HUES64 (cell line): ENCODE results near the gene UBL5.
"Not testable (repeated sequence)": the region's sequence is repeated elsewhere in the genome, so short reads cannot be mapped to it uniquely, and the experiment has no call there.

Source experiments
- H3K27ac ChIP-seq: 2 replicates; pipeline ENCODE4 v1.7.0; 2013; ENCODE audit warnings: low read depth, low read length, inconsistent platforms
- H3K27me3 ChIP-seq: 2 replicates; pipeline ENCODE4 v1.6.1; 2013; ENCODE audit warnings: mild to moderate bottlenecking, low read length; ENCODE audit not compliant: insufficient read depth
- H3K36me3 ChIP-seq: 2 replicates; pipeline ENCODE4 v1.6.1; 2013; ENCODE audit warnings: mild to moderate bottlenecking, low read length; ENCODE audit not compliant: insufficient read depth
- H3K4me1 ChIP-seq: 2 replicates; pipeline ENCODE4 v1.6.1; 2013; ENCODE audit warnings: mild to moderate bottlenecking, low read length, moderate library complexity; ENCODE audit not compliant: insufficient read depth
- H3K4me3 ChIP-seq: 2 replicates; pipeline ENCODE4 v1.5.1; 2013; ENCODE audit warnings: mild to moderate bottlenecking, low read length, moderate library complexity
- H3K9ac ChIP-seq: 2 replicates; pipeline ENCODE4 v1.6.1; 2013; ENCODE audit warnings: mild to moderate bottlenecking, low read depth, low read length
- H3K9me3 ChIP-seq: 2 replicates; pipeline ENCODE4 v1.6.1; 2013; ENCODE audit warnings: low read depth, low read length; ENCODE audit not compliant: insufficient read depth
- WGBS: fragments of 150-250, 120-280 bp; methylation state at CpG from one replicate; pipeline ENCODE4 v1.1.7; 2013; ENCODE audit warnings: missing lambda C conversion rate; 5-methylcytosine and 5-hydroxymethylcytosine counted together

UBL5 gene

DNA sequence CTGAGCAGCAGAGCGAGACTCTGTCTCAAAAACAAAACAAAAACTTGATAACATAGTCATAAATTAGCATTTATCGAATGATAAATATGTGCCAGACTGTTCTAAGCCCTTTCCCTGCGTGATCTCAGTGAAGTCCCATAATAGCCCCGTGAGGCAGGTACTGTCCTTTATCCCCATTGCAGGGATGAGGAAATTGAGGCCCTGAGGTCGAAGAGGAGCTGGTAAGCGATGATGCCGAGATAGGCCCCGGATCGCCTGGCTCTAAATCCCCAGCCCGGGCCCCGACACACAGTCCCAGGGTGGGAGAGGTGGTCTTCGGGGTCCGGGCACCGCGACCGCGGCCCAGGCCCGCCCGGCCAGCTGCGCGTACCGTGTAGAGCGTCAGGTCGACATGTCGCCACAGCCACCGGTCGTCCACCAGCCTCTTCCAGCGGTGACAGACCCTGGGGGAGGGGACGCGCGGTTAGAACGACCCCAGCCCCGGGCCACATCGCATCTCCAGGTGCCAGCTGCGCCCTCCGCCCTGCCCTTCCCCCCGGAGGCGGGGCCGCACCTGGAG is 9.5 kb upstream of the UBL5 start:
- Histone ChIP-seq H3K27ac (peak overlapping the region; percentile 86), H3K36me3 (peaks cover 12% of the 10 kb centered on the region; the same call in 1 of the 2 replicates), H3K27me3 (no peaks in the 10 kb centered on the region), H3K4me3 (peak overlapping the region; percentile 83), H3K4me1 (peaks cover 3% of the 10 kb centered on the region; the same call in 1 of the 2 replicates), H3K9ac (peak overlapping the region; percentile 85), H3K9me3 (peaks cover 4% of the 10 kb centered on the region; the same call in 1 of the 2 replicates)
- 5% methylated on average over 39 of the region's 39 CpGs for WGBS

DNA sequence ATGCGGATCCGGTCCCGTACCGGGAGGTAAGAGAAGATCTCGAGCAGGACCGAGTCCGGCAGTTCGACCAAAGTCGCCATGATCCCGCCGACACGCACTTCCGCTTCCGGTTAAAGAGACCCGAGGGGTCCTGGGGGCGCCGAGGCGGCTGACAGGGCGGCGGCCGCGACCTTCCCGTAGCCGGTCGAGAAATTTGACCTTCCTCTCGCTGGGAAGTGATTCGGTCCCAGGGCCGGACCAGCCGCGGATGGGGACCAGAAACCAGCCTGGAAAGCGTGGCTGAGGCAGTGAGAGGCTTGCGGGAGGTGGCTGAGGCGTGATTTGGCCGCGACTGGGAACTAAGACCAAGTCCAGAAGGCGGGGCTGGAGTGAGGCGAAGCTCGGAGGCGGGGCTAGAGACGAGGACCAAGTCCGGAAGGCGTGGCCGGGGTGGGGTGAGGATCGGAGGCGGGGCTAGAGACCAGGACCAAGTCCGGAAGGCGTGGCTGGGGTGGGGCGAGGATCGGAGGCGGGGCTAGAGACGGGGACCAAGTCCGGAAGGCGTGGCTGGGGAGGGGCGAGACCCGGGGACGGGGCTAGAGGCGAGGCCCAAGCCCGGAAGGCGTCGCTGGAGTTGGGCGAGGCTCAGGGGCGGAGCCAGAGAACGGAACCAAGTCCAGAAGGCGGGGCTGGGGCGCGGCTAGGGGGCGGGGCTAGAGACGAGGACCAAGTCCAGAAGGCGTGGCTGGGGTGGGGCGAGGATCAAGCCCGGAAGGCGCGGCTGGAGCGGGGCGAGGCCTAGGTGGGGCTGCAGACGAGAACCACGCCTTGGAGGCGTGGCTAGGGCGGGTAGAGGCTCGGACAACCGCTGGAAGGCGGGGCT is 8.8 kb upstream of the UBL5 start, which contains the start of gene FBXL12:
Gene FBXL12, minus strand, starts transcription at position 346 of the 862 bp plus-strand sequence. Its CDS starts 266 bp downstream, at position 80.
- Histone ChIP-seq H3K36me3 (peaks cover 10% of the 10 kb centered on the region; the same call in 1 of the 2 replicates), H3K27ac (peak within 1 kb of the TSS; percentile 86), H3K27me3 (no peaks in the 10 kb centered on the region), H3K9me3 (peaks cover 4% of the 10 kb centered on the region; the same call in 1 of the 2 replicates), H3K4me3 (peak within 1 kb of the TSS; percentile 83), H3K9ac (peak within 1 kb of the TSS; percentile 85), H3K4me1 (peaks cover 3% of the 10 kb centered on the region; the same call in 1 of the 2 replicates)
- 1% methylated on average over 82 of the region's 82 CpGs for WGBS

DNA sequence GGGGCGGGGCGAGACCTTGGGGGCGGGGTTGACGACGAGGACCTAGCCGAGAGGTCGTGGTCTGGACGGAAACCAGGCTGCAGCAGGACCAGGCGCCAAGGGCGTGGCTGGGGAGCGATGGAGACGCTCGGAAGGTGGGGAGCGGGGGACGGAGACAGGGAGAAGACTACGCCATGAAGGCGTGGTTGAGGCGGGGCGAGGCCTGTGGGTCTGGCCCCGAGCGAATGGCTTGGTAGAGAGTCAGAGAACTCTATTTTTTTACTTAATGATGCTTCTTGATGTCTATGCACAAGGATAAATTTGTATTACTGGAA is 8.2 kb upstream of the UBL5 start:
- Histone ChIP-seq H3K9ac (no peak overlapping the region), H3K27ac (no peak overlapping the region), H3K27me3 (no peaks in the 10 kb centered on the region), H3K9me3 (peaks cover 4% of the 10 kb centered on the region; the same call in 1 of the 2 replicates), H3K4me3 (peak overlapping the region; percentile 38), H3K36me3 (peaks cover 10% of the 10 kb centered on the region; the same call in 1 of the 2 replicates), H3K4me1 (peaks cover 3% of the 10 kb centered on the region; the same call in 1 of the 2 replicates)
- 1% methylated on average over 21 of the region's 21 CpGs for WGBS

DNA sequence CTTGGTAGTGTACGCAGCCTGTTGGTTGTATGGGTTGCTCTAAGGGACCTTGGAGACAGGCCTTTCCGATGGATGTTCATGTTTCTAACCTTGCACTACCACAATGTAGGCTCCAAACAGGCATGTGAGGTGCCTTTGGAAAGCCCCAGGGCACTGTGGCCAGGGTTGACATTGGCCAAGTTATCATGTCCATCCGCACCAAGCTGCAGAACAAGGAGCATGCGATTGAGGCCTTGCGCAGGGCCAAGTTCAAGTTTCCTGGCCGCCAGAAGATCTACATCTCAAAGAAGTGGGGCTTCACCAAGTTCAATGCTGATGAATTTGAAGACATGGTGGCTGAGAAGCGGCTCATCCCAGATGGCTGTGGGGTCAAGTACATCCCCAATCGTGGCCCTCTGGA is 7.7 kb upstream of the UBL5 start:
- 92% methylated on average over 8 of the region's 8 CpGs for WGBS
- H3K36me3 ChIP-seq: peaks cover 10% of the 10 kb centered on the region; the same call in 1 of the 2 replicates
- H3K4me3 ChIP-seq: peak overlapping the region; percentile 38
- not testable (repeated sequence) for H3K27ac ChIP-seq, H3K4me1 ChIP-seq, H3K9me3 ChIP-seq, H3K9ac ChIP-seq, H3K27me3 ChIP-seq

DNA sequence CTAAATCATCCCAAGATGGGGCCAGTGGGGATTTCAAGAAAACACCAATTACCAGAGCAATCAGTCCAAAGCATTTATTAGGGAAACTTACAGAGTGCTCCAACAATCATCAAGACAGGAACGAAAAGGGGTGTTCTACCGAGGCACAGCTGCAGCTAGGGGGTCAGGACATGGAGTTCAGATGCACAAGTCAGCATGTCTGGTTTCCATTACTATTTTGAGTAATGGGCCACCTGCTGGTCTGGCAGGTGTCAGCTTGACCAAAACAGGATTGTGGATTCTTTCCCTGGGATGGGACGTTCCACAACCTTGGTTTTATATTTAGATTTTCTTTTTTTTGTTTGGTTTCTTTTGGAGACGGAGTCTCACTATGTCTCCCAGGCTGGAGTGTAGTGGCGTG is 3.9 kb upstream of the UBL5 start:
- 94% methylated on average over 5 of the region's 5 CpGs for WGBS
- no peaks in the 10 kb centered on the region for H3K27me3 ChIP-seq
- peaks cover 1% of the 10 kb centered on the region; the same call in 1 of the 2 replicates for H3K36me3 ChIP-seq
- H3K9ac ChIP-seq: no peak overlapping the region
- H3K27ac ChIP-seq: no peak overlapping the region
- H3K4me3 ChIP-seq: no peak overlapping the region
- no peaks in the 10 kb centered on the region for H3K9me3 ChIP-seq
- H3K4me1 ChIP-seq: peaks cover 2% of the 10 kb centered on the region; the same call in 1 of the 2 replicates

DNA sequence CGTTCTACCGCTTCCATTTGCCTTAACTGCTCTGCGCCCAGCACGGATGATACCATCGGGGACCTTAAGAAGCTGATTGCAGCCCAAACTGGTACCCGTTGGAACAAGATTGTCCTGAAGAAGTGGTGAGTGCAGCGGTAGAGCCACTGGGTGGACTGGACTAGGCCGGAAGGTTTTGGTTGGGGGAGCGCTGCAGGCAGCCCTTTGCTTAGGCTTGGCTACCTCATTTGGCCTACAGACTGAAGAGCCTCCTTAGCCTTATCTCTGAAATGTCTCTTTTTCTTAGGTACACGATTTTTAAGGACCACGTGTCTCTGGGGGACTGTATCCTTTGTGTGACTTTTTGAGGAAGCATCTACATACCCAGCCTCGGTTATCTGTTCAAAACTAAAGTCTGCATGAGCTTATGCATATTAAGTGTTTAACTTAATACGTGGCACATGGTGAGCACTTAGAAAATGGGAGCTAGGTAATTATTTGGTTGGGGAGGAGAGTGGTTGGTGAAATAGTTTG is 889 bp downstream of the UBL5 start:
- Histone ChIP-seq H3K4me3 (peak overlapping the region; percentile 98), H3K27ac (no peak overlapping the region), H3K36me3 (peaks cover 18% of the 10 kb centered on the region), H3K4me1 (peaks cover 2% of the 10 kb centered on the region; the same call in 1 of the 2 replicates), H3K9ac (peak overlapping the region; percentile 62), H3K27me3 (no peaks in the 10 kb centered on the region), H3K9me3 (no peaks in the 10 kb centered on the region)
- WGBS: 35% methylated on average over 13 of the region's 13 CpGs

DNA sequence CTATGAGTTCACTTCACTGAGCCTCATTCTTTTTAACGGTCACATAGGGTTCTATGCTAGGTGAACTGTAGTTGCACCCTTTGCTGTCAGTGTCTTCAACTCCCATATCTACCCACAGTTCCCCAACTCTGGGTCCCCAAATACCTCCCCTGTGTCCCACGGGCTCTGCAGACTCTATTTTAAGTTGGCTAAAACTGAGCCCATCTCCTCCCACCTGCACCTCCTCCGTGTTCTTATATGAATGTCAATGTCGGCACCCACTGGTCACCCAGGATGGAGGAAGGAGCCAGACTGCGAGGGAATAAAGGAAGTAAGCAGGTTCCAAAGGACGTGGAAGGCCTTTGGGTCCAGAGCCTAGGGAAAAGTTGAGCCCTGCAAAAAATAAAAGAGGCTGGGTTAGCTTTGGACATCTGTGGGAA is 6.6 kb downstream of the UBL5 start:
- no peak overlapping the region for H3K9ac ChIP-seq
- 78% methylated on average over 6 of the region's 6 CpGs for WGBS
- H3K27me3 ChIP-seq: no peaks in the 10 kb centered on the region
- H3K36me3 ChIP-seq: peaks cover 26% of the 10 kb centered on the region
- H3K27ac ChIP-seq: no peak overlapping the region
- H3K9me3 ChIP-seq: no peaks in the 10 kb centered on the region
- peak overlapping the region; percentile 43 for H3K4me3 ChIP-seq
- H3K4me1 ChIP-seq: no peaks in the 10 kb centered on the region

DNA sequence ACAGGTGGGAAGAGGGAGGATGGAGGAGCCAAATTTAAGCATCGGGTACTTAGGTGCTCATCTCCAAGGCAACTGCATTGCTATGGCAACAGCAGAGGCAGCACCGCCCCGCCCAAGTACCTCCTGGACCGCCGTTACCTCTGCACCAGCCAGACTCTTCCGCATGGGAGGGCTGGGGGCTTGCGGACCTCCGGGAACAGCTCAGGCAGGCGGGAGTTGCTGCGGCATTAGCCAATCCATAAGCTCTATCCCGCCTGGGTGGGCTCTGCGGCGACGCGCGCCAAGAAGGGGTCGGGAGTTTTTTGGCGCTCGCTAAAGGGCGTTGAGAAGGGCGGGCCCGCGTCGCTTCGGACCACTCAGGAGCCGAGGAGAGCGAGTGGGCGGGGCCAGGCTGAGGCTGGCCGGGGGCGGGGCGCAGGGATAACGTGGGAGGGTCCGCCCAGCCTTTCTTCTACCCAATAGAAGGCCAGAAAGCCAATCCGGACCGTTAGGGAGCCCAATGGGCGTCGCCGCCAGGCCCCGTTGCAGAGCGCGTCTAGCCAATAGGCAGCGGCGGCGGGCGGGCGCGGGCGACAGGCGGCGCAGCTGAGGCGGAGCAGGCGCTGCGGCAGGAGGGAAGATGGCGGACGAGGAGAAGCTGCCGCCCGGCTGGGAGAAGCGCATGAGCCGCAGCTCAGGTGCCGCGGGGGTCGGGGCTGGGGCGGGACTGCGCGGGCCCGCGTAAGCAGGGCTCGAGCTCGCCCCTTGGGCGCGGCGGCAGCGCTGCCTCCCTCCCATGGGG is 7.2 kb downstream of the UBL5 start, which contains the start of gene PIN1:
Gene PIN1, plus strand, starts transcription at position 593 of the 781 bp plus-strand sequence. Its CDS starts 27 bp downstream, at position 620.
- H3K27me3 ChIP-seq: no peaks in the 10 kb centered on the region
- WGBS: under 1% methylated on average over 73 of the region's 73 CpGs
- H3K27ac ChIP-seq: peak within 1 kb of the TSS; percentile 60

DNA sequence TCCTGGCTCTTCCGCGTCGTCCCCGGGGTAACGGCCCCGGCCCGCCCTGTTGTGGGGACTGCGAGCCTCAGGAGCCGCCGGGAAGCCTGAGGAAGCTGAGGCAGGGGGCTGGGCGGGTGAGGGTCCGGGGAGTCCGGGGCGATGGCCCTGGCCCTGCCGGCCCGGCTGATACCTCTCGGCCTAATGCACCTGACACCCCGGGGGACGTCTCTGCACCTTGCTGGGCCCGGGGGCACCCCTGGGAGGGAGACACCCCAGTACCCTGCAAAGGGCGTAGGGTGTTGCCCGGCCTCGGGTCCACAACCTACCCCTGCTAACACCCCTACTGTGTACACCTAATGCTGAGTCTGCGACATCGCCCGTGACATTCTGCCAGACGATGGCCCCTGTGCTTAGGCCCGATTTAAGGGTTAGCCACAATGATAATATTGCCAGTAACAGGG is 7.8 kb downstream of the UBL5 start:
- H3K36me3 ChIP-seq: peaks cover 27% of the 10 kb centered on the region
- H3K4me1 ChIP-seq: no peaks in the 10 kb centered on the region
- H3K4me3 ChIP-seq: peak overlapping the region; percentile 92
- H3K27ac ChIP-seq: peak overlapping the region; percentile 60
- no peaks in the 10 kb centered on the region for H3K27me3 ChIP-seq
- H3K9me3 ChIP-seq: no peaks in the 10 kb centered on the region
- 3% methylated on average over 28 of the region's 28 CpGs for WGBS
- H3K9ac ChIP-seq: peak overlapping the region; percentile 79

More for the DNA sequence above, 7.2 kb downstream of the UBL5 start, which contains the start of gene PIN1:
- Histone ChIP-seq H3K4me1 (no peaks in the 10 kb centered on the region), H3K9ac (peak within 1 kb of the TSS; percentile 79), H3K36me3 (peaks cover 28% of the 10 kb centered on the region), H3K4me3 (peak within 1 kb of the TSS; percentile 92), H3K9me3 (no peaks in the 10 kb centered on the region)

DNA sequence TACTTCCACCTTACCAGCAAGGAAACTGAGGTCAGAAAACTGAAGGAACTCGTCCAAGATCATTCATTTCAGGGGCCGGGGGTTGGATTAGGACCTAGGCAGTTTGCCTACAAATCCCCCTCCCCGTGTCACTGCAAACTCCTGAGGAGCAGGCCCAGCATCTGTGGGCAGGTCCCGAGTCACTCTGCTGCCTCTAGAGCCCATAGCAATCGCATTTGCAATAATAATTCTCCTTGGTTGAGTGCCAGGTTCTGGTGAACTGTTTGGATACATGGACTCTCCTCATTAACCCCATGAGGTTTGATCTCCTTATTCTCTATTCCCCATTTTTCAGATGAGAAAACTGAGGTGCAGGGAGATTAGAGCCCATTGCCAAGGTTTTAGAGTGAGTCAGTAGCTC is 8.3 kb downstream of the UBL5 start:
- peak overlapping the region; percentile 92 for H3K4me3 ChIP-seq
- H3K27ac ChIP-seq: no peak overlapping the region
- H3K27me3 ChIP-seq: no peaks in the 10 kb centered on the region
- H3K4me1 ChIP-seq: no peaks in the 10 kb centered on the region
- WGBS: 36% methylated on average over 5 of the region's 5 CpGs
- no peaks in the 10 kb centered on the region for H3K9me3 ChIP-seq
- peak overlapping the region; percentile 79 for H3K9ac ChIP-seq
- peaks cover 30% of the 10 kb centered on the region for H3K36me3 ChIP-seq
